IPS-20b (cell line): ENCODE data around the gene CA9.
A peak's percentile ranks its signal among the peaks of the same experiment; 100 is the strongest.

Experiments
- H3K27ac ChIP-seq: one replicate; pipeline ENCODE4 v1.5.1; 2013; ENCODE audit warnings: low read length
- H3K27me3 ChIP-seq: 2 replicates; pipeline ENCODE4 v1.6.1; 2013; ENCODE audit warnings: mild to moderate bottlenecking, low read length, inconsistent platforms; ENCODE audit not compliant: insufficient read depth
- H3K36me3 ChIP-seq: 2 replicates; pipeline ENCODE4 v1.6.1; 2013; ENCODE audit warnings: low read depth, mild to moderate bottlenecking, inconsistent platforms, low read length, moderate library complexity; ENCODE audit not compliant: insufficient read depth
- H3K4me1 ChIP-seq: 2 replicates; pipeline ENCODE4 v1.6.1; 2013; ENCODE audit warnings: mild to moderate bottlenecking, control low read depth, inconsistent platforms, low read length, moderate library complexity; ENCODE audit not compliant: insufficient read depth
- H3K4me3 ChIP-seq: 2 replicates; pipeline ENCODE4 v1.5.1; 2013; ENCODE audit warnings: mild to moderate bottlenecking, low read length, inconsistent platforms
- H3K9ac ChIP-seq: 2 replicates; pipeline ENCODE4 v1.6.1; 2013; ENCODE audit warnings: low read depth, mild to moderate bottlenecking, inconsistent platforms, low read length, moderate library complexity
- H3K9me3 ChIP-seq: 2 replicates; pipeline ENCODE4 v1.6.1; 2013; ENCODE audit warnings: mild to moderate bottlenecking, low read depth, low read length, inconsistent platforms; ENCODE audit not compliant: insufficient read depth

Gene CA9

GRCh38 chr9:35688558-35689541 is 15.1 kb downstream of the CA9 start:
- H3K4me3 ChIP-seq = peak overlapping the region; percentile 87
- peaks cover 11% of the 10 kb centered on the region for H3K4me1 ChIP-seq
- peaks cover 53% of the 10 kb centered on the region for H3K36me3 ChIP-seq
- H3K9ac ChIP-seq = peak overlapping the region; percentile 94
- peak overlapping the region; percentile 97 for H3K27ac ChIP-seq
- no peaks in the 10 kb centered on the region for H3K27me3 ChIP-seq
- H3K9me3 ChIP-seq = no peaks in the 10 kb centered on the region

GRCh38 chr9:35689542-35690293 is 16.0 kb downstream of the CA9 start, which contains the start of gene TPM2:
TSS of gene TPM2 (minus strand) at chr9:35689925. CDS start at chr9:35689817, 108 bp downstream.
- peak within 1 kb of the TSS; percentile 97 for H3K27ac ChIP-seq
- H3K9me3 ChIP-seq = no peaks in the 10 kb centered on the region
- H3K36me3 ChIP-seq = peaks cover 44% of the 10 kb centered on the region
- peak within 1 kb of the TSS; percentile 87 for H3K4me3 ChIP-seq
- H3K9ac ChIP-seq = peak within 1 kb of the TSS; percentile 94
- peaks cover 11% of the 10 kb centered on the region for H3K4me1 ChIP-seq
- H3K27me3 ChIP-seq = no peaks in the 10 kb centered on the region

- H3K27me3 ChIP-seq = no peaks in the 10 kb centered on the region
- peaks cover 39% of the 10 kb centered on the region for H3K36me3 ChIP-seq
- H3K9me3 ChIP-seq = no peaks in the 10 kb centered on the region
- H3K9ac ChIP-seq = peak overlapping the region; percentile 94; the same call in 1 of the 2 replicates
- H3K27ac ChIP-seq = peak overlapping the region; percentile 81
- peaks cover 11% of the 10 kb centered on the region for H3K4me1 ChIP-seq
- H3K4me3 ChIP-seq = peak overlapping the region; percentile 87
Measured at GRCh38 chr9:35690294-35690613, 16.5 kb downstream of the CA9 start.

GRCh38 chr9:35690614-35691333 is 17.0 kb downstream of the CA9 start:
- no peaks in the 10 kb centered on the region for H3K27me3 ChIP-seq
- peaks cover 36% of the 10 kb centered on the region for H3K36me3 ChIP-seq
- no peaks in the 10 kb centered on the region for H3K9me3 ChIP-seq
- peaks cover 11% of the 10 kb centered on the region for H3K4me1 ChIP-seq
- H3K9ac ChIP-seq = peak overlapping the region; percentile 94; the same call in 1 of the 2 replicates
- H3K27ac ChIP-seq = peak overlapping the region; percentile 86
- peak overlapping the region; percentile 87 for H3K4me3 ChIP-seq

- Histone ChIP-seq H3K4me3 (peak overlapping the region; percentile 87), H3K27ac (peak overlapping the region; percentile 86), H3K4me1 (peaks cover 11% of the 10 kb centered on the region), H3K27me3 (no peaks in the 10 kb centered on the region), H3K36me3 (peaks cover 36% of the 10 kb centered on the region), H3K9ac (peak overlapping the region; percentile 94; the same call in 1 of the 2 replicates), H3K9me3 (no peaks in the 10 kb centered on the region)
Measured at GRCh38 chr9:35691334-35691650, 17.6 kb downstream of the CA9 start.

GRCh38 chr9:35691757-35692301 is 18.1 kb downstream of the CA9 start:
- Histone ChIP-seq H3K27me3 (no peaks in the 10 kb centered on the region), H3K4me1 (peaks cover 11% of the 10 kb centered on the region), H3K9me3 (no peaks in the 10 kb centered on the region), H3K9ac (no peak overlapping the region), H3K4me3 (peak overlapping the region; percentile 87), H3K27ac (no peak overlapping the region), H3K36me3 (peaks cover 33% of the 10 kb centered on the region)

GRCh38 chr9:35695943-35696401 is 22.2 kb downstream of the CA9 start:
- 0 out of 2 replicates have a peak, but pooled peaks cover 3% of the 10 kb centered on the region for H3K4me1 ChIP-seq
- no peak overlapping the region for H3K27ac ChIP-seq
- no peak overlapping the region for H3K9ac ChIP-seq
- H3K9me3 ChIP-seq = no peaks in the 10 kb centered on the region
- no peaks in the 10 kb centered on the region for H3K27me3 ChIP-seq
- H3K4me3 ChIP-seq = no peak overlapping the region
- peaks cover 49% of the 10 kb centered on the region for H3K36me3 ChIP-seq

- H3K36me3 ChIP-seq = peaks cover 56% of the 10 kb centered on the region
- H3K9me3 ChIP-seq = no peaks in the 10 kb centered on the region
- H3K27ac ChIP-seq = no peak overlapping the region
Measured at GRCh38 chr9:35696520-35697215, 22.9 kb downstream of the CA9 start.

GRCh38 chr9:35697486-35697885 is 23.8 kb downstream of the CA9 start:
- Histone ChIP-seq H3K27ac (no peak overlapping the region), H3K4me1 (no peaks in the 10 kb centered on the region), H3K9me3 (no peaks in the 10 kb centered on the region), H3K36me3 (peaks cover 64% of the 10 kb centered on the region), H3K9ac (no peak overlapping the region), H3K4me3 (no peak overlapping the region), H3K27me3 (no peaks in the 10 kb centered on the region)

More at GRCh38 chr9:35696520-35697215, 22.9 kb downstream of the CA9 start:
- H3K9ac ChIP-seq = no peak overlapping the region
- no peak overlapping the region for H3K4me3 ChIP-seq
- no peaks in the 10 kb centered on the region for H3K27me3 ChIP-seq
- H3K4me1 ChIP-seq = no peaks in the 10 kb centered on the region

GRCh38 chr9:35698231-35698630 is 24.5 kb downstream of the CA9 start:
- Histone ChIP-seq H3K36me3 (peaks cover 71% of the 10 kb centered on the region), H3K27ac (no peak overlapping the region), H3K4me3 (no peak overlapping the region), H3K27me3 (no peaks in the 10 kb centered on the region), H3K9ac (no peak overlapping the region), H3K4me1 (no peaks in the 10 kb centered on the region), H3K9me3 (no peaks in the 10 kb centered on the region)
